ENCODE measurements around the gene APOBEC4. TPM values are rescaled to one million over a fixed set of nuclear protein-coding genes. Genes with fewer than 3 reads are reported as not detected.

APOBEC4 gene
- total and polyA plus RNA-seq, 4 donors, result not detected

DNA sequence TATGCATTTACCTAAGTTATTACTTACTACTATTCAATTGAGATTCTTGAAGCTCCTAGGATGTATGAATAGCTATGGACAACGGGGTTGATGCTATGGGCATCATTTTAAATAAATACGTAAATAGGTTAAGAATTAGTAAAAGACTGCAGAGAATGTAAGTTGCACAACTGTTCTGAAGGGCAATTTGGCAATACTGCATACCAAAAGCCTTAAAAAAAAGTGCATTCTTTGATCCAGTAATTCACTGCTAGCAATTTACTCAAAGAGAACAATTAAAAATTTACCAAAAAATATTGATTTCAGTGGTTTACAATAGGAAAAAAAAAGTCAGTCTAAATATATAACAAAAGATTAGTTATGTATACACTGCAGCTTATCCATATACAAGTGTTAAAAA, 21.0 kb downstream of the APOBEC4 start:
- TF ChIP-seq NR2F2 (IDR thresholded peaks at IDR 0.05) (no peak), RAD21 (IDR thresholded peaks at IDR 0.05) (no peak), HNF4A (conservative IDR thresholded peaks at IDR 0.05) (peak in 1 of 2 donors; percentile 7), FOXA1 (IDR thresholded peaks at IDR 0.05) (no peak)
- TF ChIP-seq, protein P1, sequence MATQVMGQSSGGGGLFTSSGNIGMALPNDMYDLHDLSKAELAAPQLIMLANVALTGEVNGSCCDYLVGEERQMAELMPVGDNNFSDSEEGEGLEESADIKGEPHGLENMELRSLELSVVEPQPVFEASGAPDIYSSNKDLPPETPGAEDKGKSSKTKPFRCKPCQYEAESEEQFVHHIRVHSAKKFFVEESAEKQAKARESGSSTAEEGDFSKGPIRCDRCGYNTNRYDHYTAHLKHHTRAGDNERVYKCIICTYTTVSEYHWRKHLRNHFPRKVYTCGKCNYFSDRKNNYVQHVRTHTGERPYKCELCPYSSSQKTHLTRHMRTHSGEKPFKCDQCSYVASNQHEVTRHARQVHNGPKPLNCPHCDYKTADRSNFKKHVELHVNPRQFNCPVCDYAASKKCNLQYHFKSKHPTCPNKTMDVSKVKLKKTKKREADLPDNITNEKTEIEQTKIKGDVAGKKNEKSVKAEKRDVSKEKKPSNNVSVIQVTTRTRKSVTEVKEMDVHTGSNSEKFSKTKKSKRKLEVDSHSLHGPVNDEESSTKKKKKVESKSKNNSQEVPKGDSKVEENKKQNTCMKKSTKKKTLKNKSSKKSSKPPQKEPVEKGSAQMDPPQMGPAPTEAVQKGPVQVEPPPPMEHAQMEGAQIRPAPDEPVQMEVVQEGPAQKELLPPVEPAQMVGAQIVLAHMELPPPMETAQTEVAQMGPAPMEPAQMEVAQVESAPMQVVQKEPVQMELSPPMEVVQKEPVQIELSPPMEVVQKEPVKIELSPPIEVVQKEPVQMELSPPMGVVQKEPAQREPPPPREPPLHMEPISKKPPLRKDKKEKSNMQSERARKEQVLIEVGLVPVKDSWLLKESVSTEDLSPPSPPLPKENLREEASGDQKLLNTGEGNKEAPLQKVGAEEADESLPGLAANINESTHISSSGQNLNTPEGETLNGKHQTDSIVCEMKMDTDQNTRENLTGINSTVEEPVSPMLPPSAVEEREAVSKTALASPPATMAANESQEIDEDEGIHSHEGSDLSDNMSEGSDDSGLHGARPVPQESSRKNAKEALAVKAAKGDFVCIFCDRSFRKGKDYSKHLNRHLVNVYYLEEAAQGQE (IDR thresholded peaks at IDR 0.05), result no peak
- TF ChIP-seq, protein P2, sequence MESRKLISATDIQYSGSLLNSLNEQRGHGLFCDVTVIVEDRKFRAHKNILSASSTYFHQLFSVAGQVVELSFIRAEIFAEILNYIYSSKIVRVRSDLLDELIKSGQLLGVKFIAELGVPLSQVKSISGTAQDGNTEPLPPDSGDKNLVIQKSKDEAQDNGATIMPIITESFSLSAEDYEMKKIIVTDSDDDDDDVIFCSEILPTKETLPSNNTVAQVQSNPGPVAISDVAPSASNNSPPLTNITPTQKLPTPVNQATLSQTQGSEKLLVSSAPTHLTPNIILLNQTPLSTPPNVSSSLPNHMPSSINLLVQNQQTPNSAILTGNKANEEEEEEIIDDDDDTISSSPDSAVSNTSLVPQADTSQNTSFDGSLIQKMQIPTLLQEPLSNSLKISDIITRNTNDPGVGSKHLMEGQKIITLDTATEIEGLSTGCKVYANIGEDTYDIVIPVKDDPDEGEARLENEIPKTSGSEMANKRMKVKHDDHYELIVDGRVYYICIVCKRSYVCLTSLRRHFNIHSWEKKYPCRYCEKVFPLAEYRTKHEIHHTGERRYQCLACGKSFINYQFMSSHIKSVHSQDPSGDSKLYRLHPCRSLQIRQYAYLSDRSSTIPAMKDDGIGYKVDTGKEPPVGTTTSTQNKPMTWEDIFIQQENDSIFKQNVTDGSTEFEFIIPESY (IDR thresholded peaks at IDR 0.05), result no peak
- TF ChIP-seq, protein P3, sequence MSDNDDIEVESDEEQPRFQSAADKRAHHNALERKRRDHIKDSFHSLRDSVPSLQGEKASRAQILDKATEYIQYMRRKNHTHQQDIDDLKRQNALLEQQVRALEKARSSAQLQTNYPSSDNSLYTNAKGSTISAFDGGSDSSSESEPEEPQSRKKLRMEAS (IDR thresholded peaks at IDR 0.05), result no peak
- Histone ChIP-seq H3K4me1 (ENCODE audit: control insufficient read depth in 4 of 4, insufficient read depth in 4 of 4, low read length in 3 of 4) (peaks cover 1 to 43% (median 30%) of the 10 kb centered on the region in 4 donors), H3K9me3 (ENCODE audit: control insufficient read depth in 4 of 4, low read length in 3 of 4) (no peaks in the 10 kb centered on the region), H3K27ac (ENCODE audit: low read depth in 1 of 2, low read length in 2 of 2) (no peak overlapping the region), H3K4me3 (ENCODE audit: low read depth in 1 of 3, low read length in 3 of 3) (no peak overlapping the region), H3K36me3 (ENCODE audit: control insufficient read depth in 4 of 4, insufficient read depth in 3 of 4, low read depth in 1 of 4, low read length in 3 of 4) (peaks cover 3 to 22% (median 15%) of the 10 kb centered on the region in 4 donors), H3K27me3 (ENCODE audit: control insufficient read depth in 4 of 4, insufficient read depth in 4 of 4, low read length in 3 of 4) (no peaks in the 10 kb centered on the region), H3K9ac (ENCODE audit: low read depth in 1 of 2, low read length in 2 of 2) (no peak overlapping the region)
- DNase-seq (ENCODE audit: low spot score), result no peak
- WGBS, result 23% methylated on average over 2 of the region's 2 CpGs

DNA sequence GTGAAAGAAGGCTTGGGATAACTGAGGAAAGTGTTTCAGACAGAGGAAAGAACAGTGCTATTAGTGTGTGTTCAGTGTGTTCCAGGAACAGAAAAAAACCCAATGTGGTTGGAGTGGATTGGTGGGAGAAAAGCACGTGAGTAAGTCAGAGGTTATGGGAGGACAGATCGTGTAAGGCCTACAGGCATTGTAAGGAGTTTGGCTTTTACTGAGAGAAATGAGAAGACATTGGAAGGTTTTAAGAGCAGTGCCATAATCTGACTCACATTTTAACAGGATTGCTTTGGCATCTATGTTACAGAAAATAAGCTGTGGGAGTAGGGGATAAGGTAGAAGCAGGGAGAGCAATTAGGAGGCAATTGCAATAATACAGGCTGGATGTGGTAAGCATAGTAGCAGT, 22.4 kb downstream of the APOBEC4 start:
- no peaks in the 10 kb centered on the region for H3K27me3 ChIP-seq (ENCODE audit: control insufficient read depth in 4 of 4, insufficient read depth in 4 of 4, low read length in 3 of 4)
- no peak for DNase-seq (ENCODE audit: low spot score)
- H3K4me3 ChIP-seq (ENCODE audit: low read depth in 1 of 3, low read length in 3 of 3), result no peak overlapping the region
- no peak for TF ChIP-seq SP1 (IDR thresholded peaks at IDR 0.05)
- TF ChIP-seq YY1 (IDR thresholded peaks at IDR 0.05), result no peak
- TF ChIP-seq, protein P3 (IDR thresholded peaks at IDR 0.05), result no peak
- TF ChIP-seq FOXA1 (IDR thresholded peaks at IDR 0.05), result no peak
- TF ChIP-seq, protein P1 (IDR thresholded peaks at IDR 0.05), result no peak
- TF ChIP-seq TAF1 (conservative IDR thresholded peaks at IDR 0.05), result no peak
- no peak for TF ChIP-seq HNF4A (conservative IDR thresholded peaks at IDR 0.05)
- TF ChIP-seq, protein P4, sequence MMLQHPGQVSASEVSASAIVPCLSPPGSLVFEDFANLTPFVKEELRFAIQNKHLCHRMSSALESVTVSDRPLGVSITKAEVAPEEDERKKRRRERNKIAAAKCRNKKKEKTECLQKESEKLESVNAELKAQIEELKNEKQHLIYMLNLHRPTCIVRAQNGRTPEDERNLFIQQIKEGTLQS (IDR thresholded peaks at IDR 0.05), result no peak
- H3K9ac ChIP-seq (ENCODE audit: low read depth in 1 of 2, low read length in 2 of 2), result no peak overlapping the region
- peaks cover 3 to 22% (median 15%) of the 10 kb centered on the region in 4 donors for H3K36me3 ChIP-seq (ENCODE audit: control insufficient read depth in 4 of 4, insufficient read depth in 3 of 4, low read depth in 1 of 4, low read length in 3 of 4)
- no peaks in the 10 kb centered on the region for H3K9me3 ChIP-seq (ENCODE audit: control insufficient read depth in 4 of 4, low read length in 3 of 4)
- H3K27ac ChIP-seq (ENCODE audit: low read depth in 1 of 2, low read length in 2 of 2), result no peak overlapping the region
- H3K4me1 ChIP-seq (ENCODE audit: control insufficient read depth in 4 of 4, insufficient read depth in 4 of 4, low read length in 3 of 4), result peaks cover 1 to 38% (median 27%) of the 10 kb centered on the region in 4 donors
- WGBS, result 71% methylated on average over 2 of the region's 2 CpGs
